Endothelial cell of umbilical vein (primary cell): ENCODE data around the gene SLC45A1. TPM values are rescaled to one million over a fixed set of nuclear protein-coding genes. Genes with fewer than 3 reads are reported as not detected.

Experiments
- BruUV-seq: library from RNA; stranded (reverse); fragments of 400-500 nt; replicated peaks from 2 replicates; lab custom pipeline; 2021; lab: Mats Ljungman, UMichigan
- CTCF ChIA-PET: fragments of 300-600, 350-600 bp; sonication (Branson Sonifier 250); formaldehyde crosslinking; loops from one replicate; lab custom pipeline; 2021; ENCODE audit warnings: antibody characterized with exemption, inconsistent platforms; lab: Charles Lee
- POLR2A ChIA-PET: fragments of 300-600, 350-600 bp; sonication (Branson Sonifier 250); formaldehyde crosslinking; loops from one replicate; lab custom pipeline; 2021; ENCODE audit warnings: antibody characterized with exemption, inconsistent platforms; lab: Charles Lee
- DNase-seq: peaks from one replicate; pipeline ENCODE4 v3.0.0-alpha.2; 2011; ENCODE audit warnings: low read depth, low spot score
- FAIRE-seq: peaks from 2 replicates; lab custom pipeline; 2011; peaks lifted over from hg19 to GRCh38; lab: Jason Lieb, UNC
- H2AFZ ChIP-seq: 2 replicates; pipeline ENCODE4 v1.6.0; 2012; ENCODE audit warnings: low read depth, low read length, control low read depth, inconsistent platforms
- H3K27ac ChIP-seq: 2 replicates; pipeline ENCODE4 v1.5.1; 2011; ENCODE audit warnings: low read depth, mild to moderate bottlenecking, control low read depth, low read length, moderate library complexity; ENCODE audit not compliant: insufficient read depth
- H3K27me3 ChIP-seq, 2 experiments: 2 replicates each; pipeline versions ENCODE4 v1.6.0 to v1.6.1; 2011; ENCODE audit warnings: low read length in 2 of 2, mixed read lengths in 1 of 2; ENCODE audit not compliant: control insufficient read depth in 2 of 2, insufficient read depth in 2 of 2
- H3K36me3 ChIP-seq, 2 experiments: 2 replicates in 1 of 2; 3 replicates in 1 of 2; pipeline ENCODE4 v1.5.1; 2011; ENCODE audit warnings: low read length in 2 of 2, mild to moderate bottlenecking in 1 of 2, moderate library complexity in 1 of 2; ENCODE audit not compliant: control insufficient read depth in 2 of 2, insufficient read depth in 2 of 2; ENCODE audit errors: extremely low read depth in 1 of 2
- H3K4me1 ChIP-seq: 3 replicates; pipeline ENCODE4 v1.5.1; 2011; ENCODE audit warnings: mild to moderate bottlenecking, low read length; ENCODE audit not compliant: control insufficient read depth, insufficient read depth; ENCODE audit errors: extremely low read depth
- H3K4me2 ChIP-seq: 2 replicates; pipeline ENCODE4 v1.6.1; 2011; ENCODE audit warnings: low read length, control low read depth, mixed read lengths; ENCODE audit not compliant: insufficient read depth
- H3K4me3 ChIP-seq, 3 experiments: fragments of 200-600 bp in 1 of 3; sonication (generic), shearing (Covaris generic) in 1 of 3; replicated peaks in 1 of 3; 2 replicates each; pipeline ENCODE4 v1.5.1; 2011 to 2016; ENCODE audit warnings: control low read depth in 3 of 3, low read length in 3 of 3, mild to moderate bottlenecking in 2 of 3, inconsistent platforms in 1 of 3, low read depth in 1 of 3, moderate library complexity in 1 of 3; ENCODE audit not compliant: insufficient read depth in 1 of 3
- H3K79me2 ChIP-seq: 2 replicates; pipeline ENCODE4 v1.6.0; 2012; ENCODE audit warnings: low read length, inconsistent platforms; ENCODE audit not compliant: control insufficient read depth, insufficient read depth
- H3K9ac ChIP-seq: replicated peaks from 2 replicates; pipeline ENCODE3; 2011; ENCODE audit warnings: low read length, control low read depth; ENCODE audit not compliant: insufficient read depth; ENCODE audit errors: extremely low read depth
- H3K9me1 ChIP-seq: replicated peaks from 3 replicates; pipeline ENCODE4 v1.6.0; 2011; ENCODE audit warnings: mild to moderate bottlenecking, low read length; ENCODE audit not compliant: control insufficient read depth, insufficient read depth; ENCODE audit errors: extremely low read depth
- H3K9me3 ChIP-seq: replicated peaks from 2 replicates; pipeline ENCODE4 v1.5.1; 2012; ENCODE audit warnings: low read length, inconsistent platforms; ENCODE audit not compliant: control insufficient read depth, insufficient read depth
- H4K20me1 ChIP-seq: replicated peaks from 2 replicates; pipeline ENCODE3; 2011; ENCODE audit warnings: mild to moderate bottlenecking, low read length; ENCODE audit not compliant: control insufficient read depth, insufficient read depth; ENCODE audit errors: extremely low read depth
- EZH2 ChIP-seq: IDR thresholded peaks from 2 replicates; pipeline ENCODE4 v1.6.1; 2012; ENCODE audit warnings: borderline replicate concordance, low read depth, mild to moderate bottlenecking, moderate library complexity, low read length, inconsistent platforms; ENCODE audit not compliant: severe bottlenecking
- FOS ChIP-seq: IDR thresholded peaks from 2 replicates; pipeline ENCODE4 v1.6.1; 2011; ENCODE audit warnings: mild to moderate bottlenecking, low read length, moderate library complexity, borderline replicate concordance; ENCODE audit not compliant: insufficient read depth
- GATA2 ChIP-seq: IDR thresholded peaks from 2 replicates; pipeline ENCODE4 v1.7.0; 2011; ENCODE audit warnings: low read depth, mild to moderate bottlenecking, moderate library complexity, mixed read lengths, low read length; ENCODE audit not compliant: insufficient read length, insufficient read depth
- JUN ChIP-seq: IDR thresholded peaks from 2 replicates; pipeline ENCODE4 v1.6.1; 2011; ENCODE audit warnings: borderline replicate concordance, low read depth; ENCODE audit not compliant: insufficient read length, insufficient read depth
- MYC ChIP-seq: IDR thresholded peaks from one replicate; pipeline ENCODE4 v1.6.1; 2011; ENCODE audit warnings: mild to moderate bottlenecking, low read depth, low read length
- POLR2A ChIP-seq: IDR thresholded peaks from 2 replicates; pipeline ENCODE4 v1.6.1; 2012; ENCODE audit warnings: low read depth, mild to moderate bottlenecking, control low read depth, low read length
- POLR2AphosphoS5 ChIP-seq: IDR thresholded peaks from 2 replicates; pipeline ENCODE4 v1.6.1; 2012; ENCODE audit warnings: low read depth, mild to moderate bottlenecking, control low read depth, low read length, moderate library complexity; ENCODE audit not compliant: insufficient read depth
- dilution Hi-C: fragments of 300-500 bp; cut with MboI; formaldehyde crosslinking; loops from one replicate; pipeline ENCODE4 v1.15.0; 2019; ENCODE audit warnings: low sequenced_read_pairs; ENCODE audit not compliant: extremely low pct_ligation_motif_present
- intact Hi-C: fragments of 100-400 bp; cut with micrococcal nuclease; formaldehyde crosslinking; loops from one replicate; pipeline ENCODE4 v1.10.0; 2022
- polyA plus RNA-seq, 4 experiments: library from polyadenylated mRNA; depleted of rRNA in 3 of 4; stranded (reverse) in 3 of 4; unstranded in 1 of 4; fragments of >200 nt; gene quantifications; 2 replicates each; pipeline versions ENCODE4 v1.2.1 to v1.2.3, GENCODE V29; 2011 to 2012; ENCODE audit warnings: missing spikeins in 1 of 4
- total RNA-seq: library from RNA; stranded (reverse); gene quantifications from 2 replicates; pipeline ENCODE4 v1.2.3, GENCODE V29; 2021
- TF ChIP-seq, protein P1 (sequence below): IDR thresholded peaks from 2 replicates; pipeline ENCODE4 v1.6.1; 2011; ENCODE audit not compliant: insufficient read depth, insufficient read length
- TF ChIP-seq, protein P2 (sequence below), 2 donors: IDR thresholded peaks; 1 replicate in 1 of 2; 2 replicates in 1 of 2; pipeline ENCODE4 v1.5.1; 2011; ENCODE audit warnings: low read length in 2 of 2, mild to moderate bottlenecking in 2 of 2, moderate library complexity in 2 of 2, control low read depth in 1 of 2, inconsistent platforms in 1 of 2, low read depth in 1 of 2; ENCODE audit not compliant: insufficient read depth in 1 of 2; ENCODE audit errors: extremely low read depth in 1 of 2

Gene SLC45A1
- total and polyA plus RNA-seq, 2 donors (not counting 3 experiments of a cell fraction or from before 2014, with no cell fraction given) = 1.3 to 1.4 TPM

DNA sequence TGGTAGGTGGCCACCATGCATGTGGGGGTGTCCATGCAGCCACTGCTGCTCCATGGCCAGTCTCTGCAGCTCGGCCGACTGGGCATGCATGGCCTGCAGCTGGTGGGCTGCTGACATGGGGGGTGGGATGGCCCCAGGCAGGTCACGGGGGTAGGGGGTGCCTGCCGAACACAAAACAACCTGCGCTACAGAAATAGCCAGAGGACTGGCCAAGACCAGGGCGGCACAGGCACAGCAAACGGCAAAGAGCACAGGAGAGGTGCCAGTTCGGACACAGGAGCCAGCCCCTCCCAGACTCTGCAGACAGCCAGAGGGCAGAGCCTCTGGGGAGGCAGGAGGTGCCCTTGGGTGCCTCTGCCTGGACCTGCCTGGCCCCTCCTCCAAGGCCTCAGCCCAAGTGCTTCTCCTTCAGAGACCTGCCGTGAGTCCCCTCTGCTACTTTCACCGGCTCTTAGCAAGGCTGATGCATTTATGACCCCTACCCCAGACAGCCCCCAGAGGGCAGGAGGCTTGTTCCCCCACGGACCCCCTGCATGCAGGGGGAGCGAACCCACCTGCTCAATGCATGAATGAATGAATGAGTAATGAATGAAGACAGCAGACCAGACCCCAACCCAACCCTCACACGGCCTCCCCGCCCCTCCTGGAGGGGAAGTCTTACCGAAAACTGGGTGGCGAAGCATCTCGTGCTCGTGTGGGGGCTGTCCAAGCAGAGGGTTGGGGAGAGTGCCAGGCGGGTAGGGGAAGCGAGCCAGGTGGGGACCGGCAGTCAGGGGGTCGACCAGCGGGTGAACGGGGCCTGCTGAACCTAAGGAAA, 37.7 kb downstream of the SLC45A1 start:
- no peak overlapping the region for H3K9ac ChIP-seq
- no peaks in the 10 kb centered on the region for H3K9me3 ChIP-seq
- ChIA-PET POLR2A (no interaction called here), CTCF (no interaction called here)
- H4K20me1 ChIP-seq = no peaks in the 10 kb centered on the region
- H3K4me3 ChIP-seq = no peak overlapping the region
- TF ChIP-seq, protein P1, sequence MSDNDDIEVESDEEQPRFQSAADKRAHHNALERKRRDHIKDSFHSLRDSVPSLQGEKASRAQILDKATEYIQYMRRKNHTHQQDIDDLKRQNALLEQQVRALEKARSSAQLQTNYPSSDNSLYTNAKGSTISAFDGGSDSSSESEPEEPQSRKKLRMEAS = no peak
- TF ChIP-seq MYC (no peak), POLR2AphosphoS5 (no peak), FOS (no peak), JUN (no peak), GATA2 (no peak), POLR2A (no peak), EZH2 (no peak)
- TF ChIP-seq, protein P2, sequence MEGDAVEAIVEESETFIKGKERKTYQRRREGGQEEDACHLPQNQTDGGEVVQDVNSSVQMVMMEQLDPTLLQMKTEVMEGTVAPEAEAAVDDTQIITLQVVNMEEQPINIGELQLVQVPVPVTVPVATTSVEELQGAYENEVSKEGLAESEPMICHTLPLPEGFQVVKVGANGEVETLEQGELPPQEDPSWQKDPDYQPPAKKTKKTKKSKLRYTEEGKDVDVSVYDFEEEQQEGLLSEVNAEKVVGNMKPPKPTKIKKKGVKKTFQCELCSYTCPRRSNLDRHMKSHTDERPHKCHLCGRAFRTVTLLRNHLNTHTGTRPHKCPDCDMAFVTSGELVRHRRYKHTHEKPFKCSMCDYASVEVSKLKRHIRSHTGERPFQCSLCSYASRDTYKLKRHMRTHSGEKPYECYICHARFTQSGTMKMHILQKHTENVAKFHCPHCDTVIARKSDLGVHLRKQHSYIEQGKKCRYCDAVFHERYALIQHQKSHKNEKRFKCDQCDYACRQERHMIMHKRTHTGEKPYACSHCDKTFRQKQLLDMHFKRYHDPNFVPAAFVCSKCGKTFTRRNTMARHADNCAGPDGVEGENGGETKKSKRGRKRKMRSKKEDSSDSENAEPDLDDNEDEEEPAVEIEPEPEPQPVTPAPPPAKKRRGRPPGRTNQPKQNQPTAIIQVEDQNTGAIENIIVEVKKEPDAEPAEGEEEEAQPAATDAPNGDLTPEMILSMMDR (IDR thresholded peaks at IDR 0.05; ENCODE audit: extremely low read depth in 1 of 2, insufficient read depth in 1 of 2, low read depth in 1 of 2, low read length in 2 of 2) = no peak
- H3K9me1 ChIP-seq = no peaks in the 10 kb centered on the region
- no TSS peak for BruUV-seq
- H3K4me1 ChIP-seq = peaks cover 16% of the 10 kb centered on the region
- peaks cover 5 to 47% of the 10 kb centered on the region in 2 experiments for H3K36me3 ChIP-seq
- no peaks in the 10 kb centered on the region for H3K27me3 ChIP-seq
- no peak for FAIRE-seq
- no peak for DNase-seq
- dilution Hi-C loops = no loop called here
- H3K4me2 ChIP-seq = no peak overlapping the region
- no peak overlapping the region for H3K27ac ChIP-seq
- H3K79me2 ChIP-seq = no peaks in the 10 kb centered on the region
- intact Hi-C loops = no loop called here
- H2AFZ ChIP-seq = no peak overlapping the region
